Esophagus (tissue), 2 donors: ENCODE results near the gene LRP6. TPM values are rescaled to one million over a fixed set of nuclear protein-coding genes. Genes with fewer than 3 reads are reported as not detected.
"Not testable (repeated sequence)": the region's sequence is repeated elsewhere in the genome, so short reads cannot be mapped to it uniquely, and the experiment has no call there.

Experiments used
- H3K27ac ChIP-seq, 2 donors: one replicate each; pipeline ENCODE4 v1.5.1; 2013; ENCODE audit warnings: low read depth in 2 of 2, mild to moderate bottlenecking in 2 of 2, inconsistent platforms in 1 of 2, low read length in 1 of 2, moderate library complexity in 1 of 2
- H3K27me3 ChIP-seq, 2 donors: one replicate each; pipeline ENCODE4 v1.6.1; 2013; ENCODE audit warnings: low read length in 2 of 2, control low read depth in 1 of 2, mild to moderate bottlenecking in 1 of 2; ENCODE audit not compliant: insufficient read depth in 2 of 2, control insufficient read depth in 1 of 2
- H3K36me3 ChIP-seq, 2 donors: one replicate each; pipeline ENCODE4 v1.6.1; 2013; ENCODE audit warnings: low read length in 1 of 2; ENCODE audit not compliant: control insufficient read depth in 2 of 2, insufficient read depth in 2 of 2
- H3K4me1 ChIP-seq, 2 donors: one replicate each; pipeline ENCODE4 v1.6.1; 2013; ENCODE audit warnings: low read length in 1 of 2; ENCODE audit not compliant: control insufficient read depth in 2 of 2, insufficient read depth in 2 of 2
- H3K4me3 ChIP-seq, 2 donors: one replicate each; pipeline ENCODE4 v1.5.1; 2013; ENCODE audit warnings: low read length in 2 of 2, mild to moderate bottlenecking in 2 of 2, low read depth in 1 of 2, moderate library complexity in 1 of 2
- H3K9me3 ChIP-seq, 2 donors: one replicate each; pipeline ENCODE4 v1.6.1; 2013; ENCODE audit warnings: mild to moderate bottlenecking in 2 of 2, low read depth in 1 of 2, low read length in 1 of 2, moderate library complexity in 1 of 2; ENCODE audit not compliant: control insufficient read depth in 2 of 2, insufficient read depth in 1 of 2
- WGBS, 2 donors: extraction: QIAGEN DNeasy Blood & Tissue Kit; methylation state at CpG; one replicate each; pipeline ENCODE4 v1.1.7; 2013; 5-methylcytosine and 5-hydroxymethylcytosine counted together
- polyA plus RNA-seq, 2 donors: library from polyadenylated mRNA; stranded (reverse); fragments of 200-250 nt; gene quantifications; one replicate each; pipeline ENCODE4 v1.2.3, GENCODE V29; 2013
- donor health status: healthy with polysubstance abuse.
- donor health status: Bipolar disorder and iron deficiency.

The LRP6 gene
- polyA plus RNA-seq, 2 donors, result 2.5 TPM

DNA sequence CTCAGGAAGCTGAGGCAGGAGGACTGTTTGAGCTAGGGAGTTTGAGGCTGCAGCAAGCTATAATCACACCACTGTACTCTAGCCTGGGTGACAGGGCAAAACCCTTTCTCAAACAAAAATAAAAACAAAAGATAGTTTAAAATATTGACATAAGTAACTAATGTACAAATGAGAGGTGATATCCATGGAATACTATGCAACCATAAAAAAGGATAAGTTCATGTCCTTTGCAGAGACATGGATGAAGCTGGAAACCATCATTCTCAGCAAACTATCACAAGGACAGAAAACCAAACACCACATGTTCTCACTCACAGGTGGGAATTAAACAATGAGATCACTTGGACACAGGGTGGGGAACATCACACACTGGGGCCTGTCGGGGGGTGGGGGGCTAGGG is 122.3 kb downstream of the LRP6 start:
- not testable (repeated sequence) for H3K4me3 ChIP-seq, H3K4me1 ChIP-seq, H3K27me3 ChIP-seq, H3K9me3 ChIP-seq, H3K36me3 ChIP-seq, H3K27ac ChIP-seq
- 53 to 90% methylated on average over 1 of the region's 1 CpG for WGBS, 2 donors

DNA sequence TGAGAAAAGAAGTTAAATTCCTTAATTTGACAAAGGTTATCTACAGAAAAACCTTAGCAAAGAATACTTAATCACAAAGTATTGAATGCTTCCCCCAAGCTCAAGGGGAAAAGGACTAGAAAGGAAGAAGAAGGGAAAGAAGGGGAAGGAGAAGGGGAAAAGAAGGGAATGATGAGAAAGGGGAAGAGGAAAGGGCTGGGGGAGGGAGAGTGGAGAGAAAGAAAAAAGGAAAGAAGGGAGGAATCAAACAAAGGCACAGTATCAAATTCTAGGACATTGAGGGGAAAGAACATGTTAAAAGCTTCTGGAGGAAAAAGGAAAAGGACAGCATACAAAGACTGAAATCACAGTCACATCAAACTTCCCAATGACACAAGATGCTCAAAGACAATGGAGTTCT is 125.8 kb downstream of the LRP6 start:
- Histone ChIP-seq H3K4me1 (no peaks in the 10 kb centered on the region), H3K36me3 (no peaks in the 10 kb centered on the region), H3K27ac (no peak overlapping the region), H3K4me3 (no peak overlapping the region), H3K27me3 (no peaks in the 10 kb centered on the region), H3K9me3 (no peaks in the 10 kb centered on the region)

- H3K27me3 ChIP-seq, result no peaks in the 10 kb centered on the region
- 74 to 87% methylated on average over 3 of the region's 3 CpGs for WGBS, 2 donors
- no peaks in the 10 kb centered on the region for H3K4me1 ChIP-seq
- no peaks in the 10 kb centered on the region for H3K36me3 ChIP-seq
- H3K27ac ChIP-seq, result no peak overlapping the region
- H3K9me3 ChIP-seq, result no peaks in the 10 kb centered on the region
- no peak overlapping the region for H3K4me3 ChIP-seq
These were observed 128.4 kb downstream of the LRP6 start for GRCh38 chr12:12138203-12139154.

GRCh38 chr12:12133785-12134184 is 133.1 kb downstream of the LRP6 start:
- H3K36me3 ChIP-seq, result peaks cover 0 to 2% of the 10 kb centered on the region in 2 donors
- H3K4me3 ChIP-seq, result no peak overlapping the region
- no peaks in the 10 kb centered on the region for H3K4me1 ChIP-seq
- H3K27ac ChIP-seq, result no peak overlapping the region
- no peaks in the 10 kb centered on the region for H3K9me3 ChIP-seq
- H3K27me3 ChIP-seq, result no peaks in the 10 kb centered on the region
- 96% methylated on average over 5 of the region's 5 CpGs for WGBS, 2 donors

DNA sequence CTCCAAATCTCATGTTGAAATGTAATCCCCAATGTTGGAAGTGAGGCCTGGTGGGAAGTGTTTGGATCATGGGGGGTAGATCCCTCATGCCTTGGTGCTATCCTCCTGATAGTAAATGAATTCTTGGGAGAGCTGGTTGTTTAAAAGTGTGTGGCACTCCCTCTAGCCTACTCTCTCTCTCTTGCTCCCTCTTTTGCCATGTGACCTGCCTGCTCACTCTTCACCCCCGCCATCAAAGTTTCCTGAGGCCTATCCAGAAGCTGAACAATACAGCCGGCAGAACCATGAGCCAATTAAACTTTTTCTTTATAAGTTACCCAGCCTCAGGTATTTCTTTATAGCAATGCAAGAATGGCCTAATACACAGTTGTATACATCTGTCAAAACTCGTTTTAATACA is 133.6 kb downstream of the LRP6 start:
- H3K27ac ChIP-seq, result no peak overlapping the region
- no peak overlapping the region for H3K4me3 ChIP-seq
- WGBS, 2 donors, result 89 to 90% methylated on average over 3 of the region's 3 CpGs
- peaks cover 0 to 2% of the 10 kb centered on the region in 2 donors for H3K36me3 ChIP-seq
- H3K27me3 ChIP-seq, result no peaks in the 10 kb centered on the region
- no peaks in the 10 kb centered on the region for H3K4me1 ChIP-seq
- no peaks in the 10 kb centered on the region for H3K9me3 ChIP-seq

DNA sequence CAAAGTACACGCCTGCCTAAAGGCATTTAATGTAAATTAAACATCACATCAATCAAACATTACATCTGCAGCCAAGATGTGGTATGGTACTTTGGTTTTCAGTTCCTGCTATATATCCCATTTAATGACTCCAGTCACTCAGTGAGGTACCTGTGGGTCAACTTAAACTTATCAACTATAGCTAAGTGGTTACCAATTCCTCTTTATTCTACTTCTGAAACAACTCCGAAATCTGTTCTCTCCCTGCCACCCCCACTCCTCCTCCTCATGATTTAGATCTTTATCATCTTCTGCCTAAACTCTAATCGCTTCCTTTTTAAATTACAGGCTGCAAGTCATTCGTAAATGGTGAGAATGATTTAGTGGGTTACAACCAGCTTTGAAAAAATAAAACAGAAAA is 138.2 kb downstream of the LRP6 start:
- peaks cover 0 to 2% of the 10 kb centered on the region in 2 donors for H3K36me3 ChIP-seq
- H3K4me3 ChIP-seq, result no peak overlapping the region
- 77 to 81% methylated on average over 4 of the region's 4 CpGs for WGBS, 2 donors
- no peaks in the 10 kb centered on the region for H3K9me3 ChIP-seq
- H3K27me3 ChIP-seq, result no peaks in the 10 kb centered on the region
- no peaks in the 10 kb centered on the region for H3K4me1 ChIP-seq
- H3K27ac ChIP-seq, result no peak overlapping the region

DNA sequence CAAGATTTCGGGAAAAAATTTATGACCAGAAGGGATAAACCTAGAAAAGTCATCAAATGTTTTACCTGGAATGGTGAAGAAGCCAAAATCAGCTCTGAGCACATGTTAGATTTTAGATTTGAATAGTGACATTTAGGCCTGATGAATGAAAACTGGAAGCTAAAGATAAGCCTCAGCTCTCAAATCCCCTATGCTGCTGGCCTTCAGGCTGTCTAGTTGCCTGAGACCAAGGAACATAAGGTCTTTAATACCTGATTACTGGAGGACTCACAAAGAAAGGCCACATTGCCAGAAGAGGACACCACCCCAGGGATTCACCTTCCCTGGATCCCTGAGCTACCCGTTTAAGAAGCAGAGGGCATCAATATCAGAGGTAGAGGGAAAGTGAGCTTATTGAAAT is 139.5 kb downstream of the LRP6 start:
- Histone ChIP-seq H3K9me3 (no peaks in the 10 kb centered on the region), H3K27ac (no peak overlapping the region), H3K4me3 (no peak overlapping the region), H3K27me3 (no peaks in the 10 kb centered on the region), H3K36me3 (peaks cover 0 to 2% of the 10 kb centered on the region in 2 donors), H3K4me1 (no peaks in the 10 kb centered on the region)
- WGBS, 2 donors, result 90 to 93% methylated on average over 2 of the region's 2 CpGs

- no peaks in the 10 kb centered on the region for H3K9me3 ChIP-seq
- H3K36me3 ChIP-seq, result no peaks in the 10 kb centered on the region
- no peaks in the 10 kb centered on the region for H3K4me1 ChIP-seq
- H3K27me3 ChIP-seq, result no peaks in the 10 kb centered on the region
- H3K27ac ChIP-seq, result no peak overlapping the region
- no peak overlapping the region for H3K4me3 ChIP-seq
- WGBS, 2 donors, result 75 to 82% methylated on average over 4 of the region's 4 CpGs
These were observed 140.3 kb downstream of the LRP6 start for GRCh38 chr12:12126551-12126950.

DNA sequence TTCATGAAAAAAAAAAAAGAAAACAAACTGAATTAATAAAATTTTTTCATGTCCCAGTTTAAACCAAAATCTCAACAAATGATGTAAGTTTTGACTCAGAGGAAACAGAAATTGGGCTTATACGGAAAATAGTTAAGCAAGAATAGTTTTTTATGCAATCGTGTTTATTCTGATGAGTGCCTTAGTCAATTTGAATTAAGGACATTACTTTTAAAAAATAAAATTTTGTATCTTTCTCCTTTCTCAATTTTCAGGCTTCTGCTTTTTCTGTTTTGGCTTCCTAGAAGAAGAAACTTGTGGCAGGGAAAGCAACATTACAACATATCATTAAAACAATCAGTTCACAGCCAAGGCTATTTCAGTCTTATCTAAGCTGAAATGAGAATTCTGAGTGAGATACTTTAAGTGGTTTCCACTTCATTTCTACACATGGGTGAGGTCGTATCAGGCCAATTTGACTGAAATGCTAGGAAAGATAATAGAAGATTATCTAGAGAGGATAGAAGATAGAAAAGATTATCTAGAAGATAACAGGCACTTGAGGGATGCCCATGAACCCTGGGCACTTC is 143.7 kb downstream of the LRP6 start:
- Histone ChIP-seq H3K9me3 (no peaks in the 10 kb centered on the region), H3K27ac (no peak overlapping the region), H3K36me3 (peaks cover 3 to 4% of the 10 kb centered on the region in 2 donors), H3K4me3 (no peak overlapping the region), H3K4me1 (no peaks in the 10 kb centered on the region), H3K27me3 (no peaks in the 10 kb centered on the region)
- WGBS, 2 donors, result 76 to 87% methylated on average over 3 of the region's 3 CpGs

- Histone ChIP-seq H3K4me1 (no peaks in the 10 kb centered on the region), H3K36me3 (peaks cover 3 to 4% of the 10 kb centered on the region in 2 donors), H3K4me3 (no peak overlapping the region), H3K9me3 (no peaks in the 10 kb centered on the region), H3K27ac (no peak overlapping the region), H3K27me3 (no peaks in the 10 kb centered on the region)
- 84 to 85% methylated on average over 5 of the region's 5 CpGs for WGBS, 2 donors
These were observed 145.8 kb downstream of the LRP6 start for GRCh38 chr12:12121061-12121460.
